Caco-2 (cell line): ENCODE results near the gene PDE2A. TPM values are rescaled to one million over a fixed set of nuclear protein-coding genes. Genes with fewer than 3 reads are reported as not detected.

Experiments
- BruUV-seq: library from RNA; stranded (reverse); fragments of 400-500 nt; replicated peaks from 2 replicates; lab custom pipeline; 2021; lab: Mats Ljungman, UMichigan
- CTCF ChIA-PET: fragments of 300-600 bp; sonication (Branson Sonifier 250); formaldehyde crosslinking; loops from one replicate; lab custom pipeline; 2022; ENCODE audit warnings: antibody characterized with exemption; lab: Charles Lee
- POLR2A ChIA-PET: fragments of 300-600 bp; sonication (Branson Sonifier 250); formaldehyde crosslinking; loops from one replicate; lab custom pipeline; 2022; ENCODE audit warnings: antibody characterized with exemption; lab: Charles Lee
- DNase-seq, 2 experiments: peaks; one replicate each; pipeline versions ENCODE4 v3.0.0 to v3.0.0-alpha.2; 2020 to 2022
- H3K27me3 ChIP-seq: replicated peaks from 2 replicates; pipeline ENCODE4 v1.6.0; 2011; ENCODE audit warnings: low read length; ENCODE audit not compliant: control insufficient read depth, insufficient read depth
- H3K36me3 ChIP-seq: 2 replicates; pipeline ENCODE4 v1.5.1; 2011; ENCODE audit warnings: low read length; ENCODE audit not compliant: control insufficient read depth, insufficient read depth
- H3K4me1 ChIP-seq: fragments of 250-450 bp; sonication (Bioruptor Pico); 2 replicates; pipeline ENCODE4 v1.5.1; 2020; ENCODE audit warnings: mild to moderate bottlenecking
- H3K4me3 ChIP-seq: 2 replicates; pipeline ENCODE4 v1.5.1; 2011; ENCODE audit warnings: low read depth, mild to moderate bottlenecking, control low read depth, low read length
- H3K9me3 ChIP-seq: fragments of 250-450 bp; sonication (Bioruptor Pico); 2 replicates; pipeline ENCODE4 v1.5.1; 2020; ENCODE audit warnings: mild to moderate bottlenecking, moderate library complexity
- H3K27ac Mint-ChIP-seq: one replicate; pipeline ENCODE4 v1.8.0; 2022; ENCODE audit warnings: mixed read lengths; ENCODE audit not compliant: unreplicated experiment
- H3K27me3 Mint-ChIP-seq: one replicate; pipeline ENCODE4 v1.8.0; 2022; ENCODE audit warnings: mixed read lengths; ENCODE audit not compliant: insufficient read depth, unreplicated experiment
- H3K36me3 Mint-ChIP-seq: one replicate; pipeline ENCODE4 v1.8.0; 2022; ENCODE audit warnings: mild to moderate bottlenecking, mixed read lengths; ENCODE audit not compliant: insufficient read depth, unreplicated experiment
- H3K4me1 Mint-ChIP-seq: one replicate; pipeline ENCODE4 v1.8.0; 2022; ENCODE audit warnings: low read depth, mixed read lengths; ENCODE audit not compliant: unreplicated experiment
- H3K4me3 Mint-ChIP-seq: one replicate; pipeline ENCODE4 v1.8.0; 2022; ENCODE audit warnings: mild to moderate bottlenecking, moderate library complexity, mixed read lengths; ENCODE audit not compliant: unreplicated experiment
- H3K9me3 Mint-ChIP-seq: one replicate; pipeline ENCODE4 v1.8.0; 2022; ENCODE audit warnings: mixed read lengths; ENCODE audit not compliant: unreplicated experiment
- CTCF ChIP-seq, 2 experiments: fragments of 200-600 bp in 1 of 2; IDR thresholded peaks; 1 replicate in 1 of 2; 2 replicates in 1 of 2; pipeline versions ENCODE4 v1.5.1 to v1.8.0; 2011 to 2022; ENCODE audit warnings: antibody characterized with exemption in 1 of 2, control low read depth in 1 of 2, inconsistent platforms in 1 of 2, low read depth in 1 of 2, low read length in 1 of 2, mild to moderate bottlenecking in 1 of 2, moderate library complexity in 1 of 2; ENCODE audit not compliant: insufficient read depth in 1 of 2, severe bottlenecking in 1 of 2, unreplicated experiment in 1 of 2
- intact Hi-C: fragments of 100-400 bp; cut with micrococcal nuclease; formaldehyde crosslinking; loops from one replicate; pipeline ENCODE4 v1.10.0; 2022; ENCODE audit not compliant: unreplicated experiment
- total RNA-seq: library from RNA; stranded (reverse); gene quantifications from 2 replicates; pipeline ENCODE4 v1.2.3, GENCODE V29; 2022

The PDE2A gene
- total RNA-seq, 1 experiment from 2014 or later: 1.4 TPM

DNA sequence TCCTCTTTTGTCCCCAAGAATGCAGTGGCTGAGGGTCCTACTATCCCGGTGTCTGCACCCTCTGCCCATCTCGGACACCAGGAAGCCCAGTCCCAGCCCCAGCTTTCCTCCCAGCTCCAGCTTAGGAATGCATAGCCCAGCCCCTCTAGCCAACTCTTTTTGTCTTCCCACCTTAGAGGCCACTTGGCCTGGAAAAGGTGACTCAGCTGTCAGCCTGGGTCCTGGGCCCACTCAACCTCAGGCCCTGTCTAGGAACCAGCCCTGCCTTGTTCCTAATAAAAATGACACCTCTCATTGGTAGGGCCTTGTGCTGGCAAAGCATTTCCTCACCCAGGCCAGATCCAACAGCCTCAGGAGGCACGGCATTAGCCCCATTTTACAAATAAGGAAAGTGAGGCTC lies 28.2 kb downstream of the PDE2A start:
- DNase-seq: no peak
- Mint-ChIP-seq H3K9me3 (no peaks in the 10 kb centered on the region), H3K27me3 (peaks cover 6% of the 10 kb centered on the region), H3K4me1 (no peaks in the 10 kb centered on the region), H3K36me3 (no peaks in the 10 kb centered on the region), H3K27ac (no peak overlapping the region), H3K4me3 (no peak overlapping the region)
- intact Hi-C loops: no loop called here
- ChIA-PET CTCF (interaction anchor here (0.6 to 6.2 kb wide), 6 partner anchors 10 to 175 kb away, joined by 3 to 56 read pairs (median 5); no protein-coding TSS in a partner anchor), POLR2A (no interaction called here)
- Histone ChIP-seq H3K4me1 (peaks cover 5% of the 10 kb centered on the region; the same call in 1 of the 2 replicates), H3K9me3 (no peaks in the 10 kb centered on the region), H3K4me3 (no peak overlapping the region), H3K27me3 (peaks cover 9% of the 10 kb centered on the region), H3K36me3 (no peaks in the 10 kb centered on the region)
- no peak for TF ChIP-seq CTCF (IDR thresholded peaks at IDR 0.05; ENCODE audit: insufficient read depth in 1 of 2, low read depth in 1 of 2, low read length in 1 of 2, severe bottlenecking in 1 of 2, unreplicated experiment in 1 of 2)
- no TSS peak for BruUV-seq

DNA sequence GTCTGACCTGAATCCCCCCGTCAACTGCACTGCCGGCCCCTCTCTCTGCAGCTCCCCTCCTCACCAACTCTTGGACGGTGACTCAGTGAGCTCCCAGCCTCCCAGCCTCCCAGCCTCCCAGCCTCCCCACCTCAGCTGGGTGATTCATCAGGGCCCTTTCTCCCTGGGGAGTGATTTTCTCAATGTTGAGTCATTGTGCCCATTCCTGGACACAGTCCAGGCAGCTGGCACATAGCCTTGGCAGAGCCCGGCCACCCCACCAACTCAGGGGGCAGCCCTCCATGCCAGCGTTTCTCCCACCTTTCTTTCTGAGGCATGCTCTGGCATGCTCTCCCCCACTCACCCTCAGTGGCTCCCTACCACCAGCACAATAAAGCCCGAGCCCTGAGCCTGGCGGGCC lies 30.7 kb downstream of the PDE2A start:
- Histone ChIP-seq H3K4me3 (no peak overlapping the region), H3K36me3 (no peaks in the 10 kb centered on the region)
- intact Hi-C loops: loop anchor here (1.0 kb wide), 4 partner anchors 44 to 172 kb away; no protein-coding TSS in a partner anchor

GRCh38 chr11:72642884-72643522 lies 31.2 kb downstream of the PDE2A start:
- peak; percentile 97 to 100 for TF ChIP-seq CTCF (IDR thresholded peaks at IDR 0.05; ENCODE audit: insufficient read depth in 1 of 2, low read depth in 1 of 2, low read length in 1 of 2, severe bottlenecking in 1 of 2, unreplicated experiment in 1 of 2)
- POLR2A ChIA-PET: no interaction called here
- H3K36me3 ChIP-seq: no peaks in the 10 kb centered on the region
- no TSS peak for BruUV-seq
- Mint-ChIP-seq H3K27ac (no peak overlapping the region), H3K4me1 (no peaks in the 10 kb centered on the region), H3K9me3 (no peaks in the 10 kb centered on the region), H3K36me3 (no peaks in the 10 kb centered on the region), H3K4me3 (peak overlapping the region; percentile 61), H3K27me3 (peaks cover 3% of the 10 kb centered on the region)
- H3K4me1 ChIP-seq: peaks cover 5% of the 10 kb centered on the region; the same call in 1 of the 2 replicates
- CTCF ChIA-PET: interaction anchor here (0.7 to 6.2 kb wide), 6 partner anchors 41 to 172 kb away, joined by 3 to 56 read pairs (median 18); no protein-coding TSS in a partner anchor
- intact Hi-C loops: loop anchor here (1.0 kb wide), 4 partner anchors 44 to 172 kb away; no protein-coding TSS in a partner anchor
- no peaks in the 10 kb centered on the region for H3K9me3 ChIP-seq
- peak; percentile 60 to 85 for DNase-seq
- peaks cover 12% of the 10 kb centered on the region for H3K27me3 ChIP-seq
- H3K4me3 ChIP-seq: peak overlapping the region; percentile 52

More for the DNA sequence above, 30.7 kb downstream of the PDE2A start:
- H3K4me3 Mint-ChIP-seq: peak overlapping the region; percentile 59
- ChIA-PET CTCF (interaction anchor here (0.7 to 6.2 kb wide), 6 partner anchors 40 to 173 kb away, joined by 3 to 56 read pairs (median 18); no protein-coding TSS in a partner anchor), POLR2A (no interaction called here)
- no peak for TF ChIP-seq CTCF (IDR thresholded peaks at IDR 0.05; ENCODE audit: insufficient read depth in 1 of 2, low read depth in 1 of 2, low read length in 1 of 2, severe bottlenecking in 1 of 2, unreplicated experiment in 1 of 2)
- no TSS peak for BruUV-seq
- DNase-seq: no peak
- peaks cover 12% of the 10 kb centered on the region for H3K27me3 ChIP-seq
- H3K36me3 Mint-ChIP-seq: no peaks in the 10 kb centered on the region
- H3K9me3 Mint-ChIP-seq: no peaks in the 10 kb centered on the region
- H3K4me1 Mint-ChIP-seq: no peaks in the 10 kb centered on the region
- H3K4me1 ChIP-seq: peaks cover 5% of the 10 kb centered on the region; the same call in 1 of the 2 replicates
- peaks cover 3% of the 10 kb centered on the region for H3K27me3 Mint-ChIP-seq
- H3K9me3 ChIP-seq: no peaks in the 10 kb centered on the region
- H3K27ac Mint-ChIP-seq: no peak overlapping the region
